ENCODE results near the gene EFCAB12. TPM values are rescaled to one million over a fixed set of nuclear protein-coding genes. Genes with fewer than 3 reads are reported as not detected.

Gene EFCAB12
- total and polyA plus RNA-seq, 2 of the 4 experiments (the other 2 are of a cell fraction), result under 0.01 to 0.17 TPM

- POLR2A ChIA-PET (ENCODE audit: unreplicated experiment), result no interaction called here
- H3K9ac ChIP-seq (ENCODE audit: low read depth, low read length), result no peak overlapping the region
- in situ Hi-C loops (cut with MboI; ENCODE audit: low sequenced_read_pairs) (no loop called here), dilution Hi-C loops (cut with HindIII; ENCODE audit: low sequenced_read_pairs, unreplicated experiment) (no loop called here), intact Hi-C loops (cut with micrococcal nuclease) (no loop called here)
- H3K9me1 ChIP-seq (ENCODE audit: insufficient read depth, low read length), result peaks cover 30% of the 10 kb centered on the region
- H3K36me3 ChIP-seq (ENCODE audit: control insufficient read depth, insufficient read depth, low read length), result no peaks in the 10 kb centered on the region
- H4K91ac ChIP-seq (ENCODE audit: insufficient read depth, low read depth, low read length), result peak overlapping the region; percentile 65; the same call in 1 of the 2 replicates
- no peak for TF ChIP-seq BHLHE40 (IDR thresholded peaks at IDR 0.05; ENCODE audit: low read depth, low read length)
- peak overlapping the region; percentile 86 for H2BK20ac ChIP-seq (ENCODE audit: low read depth, low read length)
- peak overlapping the region; percentile 67 for H2AK5ac ChIP-seq (ENCODE audit: low read depth, low read length)
- H3K4ac ChIP-seq (ENCODE audit: low read depth, low read length), result peak overlapping the region; percentile 85
- H2BK120ac ChIP-seq (ENCODE audit: low read depth, low read length), result peak overlapping the region; percentile 88
- CTCF ChIA-PET, result no interaction called here
- peak overlapping the region; percentile 74; the same call in 1 of the 2 replicates for H3K27ac ChIP-seq (ENCODE audit: insufficient read depth, low read length)
- H4K5ac ChIP-seq (ENCODE audit: low read depth, low read length), result peak overlapping the region; percentile 71; the same call in 1 of the 2 replicates
- H3K23ac ChIP-seq (ENCODE audit: low read depth, low read length), result peak overlapping the region; percentile 72; the same call in 1 of the 2 replicates
- BruUV-seq (replicated peaks), result no TSS peak
- WGBS, 2 experiments (ENCODE audit: extremely low coverage in 2 of 2, insufficient read length in 1 of 2), result 100% methylated on average over 3 of the region's 14 CpGs; no CpG with 5 or more reads in 1 of the 2 experiments
- no peak for DNase-seq
- no peak overlapping the region for H3K4me2 ChIP-seq (ENCODE audit: low read depth, low read length)
- H2AFZ ChIP-seq (replicated peaks; ENCODE audit: low read length, poor library complexity), result no peak overlapping the region
- peaks cover 18% of the 10 kb centered on the region for H3K4me1 ChIP-seq (ENCODE audit: control insufficient read depth, insufficient read depth, low read length)
- no peaks in the 10 kb centered on the region; the same call in 1 of the 2 replicates for H3K9me3 ChIP-seq (ENCODE audit: control insufficient read depth, insufficient read depth, low read length)
- H3K27me3 ChIP-seq (ENCODE audit: control insufficient read depth, insufficient read depth, low read length), result no peaks in the 10 kb centered on the region
- no peak for ATAC-seq (ENCODE audit: low read depth)
- H3K79me1 ChIP-seq (ENCODE audit: low read depth in 1 of 2, low read length in 2 of 2), result peaks cover 0 to 5% of the 10 kb centered on the region in 2 experiments; a peak in 1 of 4 replicates
- H3K56ac ChIP-seq (ENCODE audit: extremely low read depth, insufficient read depth, low read length), result no peak overlapping the region
- H3K14ac ChIP-seq (replicated peaks; ENCODE audit: low read depth, low read length), result peak overlapping the region; percentile 89
- H2AK9ac ChIP-seq (replicated peaks; ENCODE audit: low read depth, low read length, poor library complexity), result no peak overlapping the region
- peaks cover 4% of the 10 kb centered on the region; the same call in 1 of the 2 replicates for H4K20me1 ChIP-seq (ENCODE audit: insufficient read depth, low read length)
- H3K18ac ChIP-seq (ENCODE audit: low read depth, low read length), result peak overlapping the region; percentile 80
- H2BK15ac ChIP-seq (ENCODE audit: low read depth, low read length), result peak overlapping the region; percentile 83; the same call in 1 of the 3 replicates
- H4K8ac ChIP-seq (ENCODE audit: low read depth in 2 of 2, low read length in 2 of 2), result peak overlapping the region in 1 of 2 experiments; percentile 80; a peak in 1 of 4 replicates
- H3K4me3 ChIP-seq (ENCODE audit: insufficient read depth, low read depth, low read length), result no peak overlapping the region
- no peak overlapping the region for H2BK5ac ChIP-seq (ENCODE audit: low read depth, low read length, poor library complexity, severe bottlenecking)
Measured at GRCh38 chr3:129418041-129418973, 10.1 kb downstream of the EFCAB12 start.
